ENCODE data around the gene GRK4. TPM values are rescaled to one million over a fixed set of nuclear protein-coding genes. Genes with fewer than 3 reads are reported as not detected.

GRK4 gene
- total RNA-seq, 1 donor from 2014 or later, result 4.0 TPM

GRCh38 chr4:3065551-3065950 lies 102.2 kb downstream of the GRK4 start:
- intact Hi-C loops (cut with micrococcal nuclease), result no loop called here

GRCh38 chr4:3066836-3067400 lies 103.5 kb downstream of the GRK4 start:
- intact Hi-C loops (cut with micrococcal nuclease), result no loop called here

DNA sequence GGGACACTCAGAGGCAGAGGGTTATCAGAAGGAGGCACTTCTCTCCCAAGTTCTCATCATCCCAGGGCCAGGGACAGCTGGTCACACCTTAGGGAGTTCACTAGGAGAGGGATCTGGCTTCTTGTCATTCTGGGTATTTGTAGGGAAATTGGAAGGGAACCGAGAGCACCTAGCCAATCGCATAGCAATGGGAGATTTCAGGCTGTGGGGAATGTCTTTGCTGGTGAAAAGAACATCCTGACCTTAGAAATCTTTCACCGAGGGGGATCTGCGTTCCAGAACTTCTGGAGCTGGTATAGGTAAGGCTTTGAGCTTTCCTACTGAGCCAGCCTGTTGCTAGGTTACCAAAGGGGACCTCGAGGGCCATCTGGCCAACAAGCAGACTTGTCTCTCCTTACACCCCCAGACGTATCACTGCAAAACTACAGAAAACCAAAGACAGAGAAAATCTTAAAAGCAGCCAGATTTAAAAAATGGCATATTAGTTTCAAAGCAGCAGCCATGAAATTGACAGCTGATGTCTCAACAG lies 104.2 kb downstream of the GRK4 start:
- intact Hi-C loops (cut with micrococcal nuclease), result no loop called here

GRCh38 chr4:3069661-3070199 lies 106.4 kb downstream of the GRK4 start:
- intact Hi-C loops (cut with micrococcal nuclease), result loop anchor here (5.0 to 10.0 kb wide), 4 partner anchors 605 to 1277 kb away; partner anchors contain the start of genes CFAP99, FGFR3, RNF4 and TMEM128

DNA sequence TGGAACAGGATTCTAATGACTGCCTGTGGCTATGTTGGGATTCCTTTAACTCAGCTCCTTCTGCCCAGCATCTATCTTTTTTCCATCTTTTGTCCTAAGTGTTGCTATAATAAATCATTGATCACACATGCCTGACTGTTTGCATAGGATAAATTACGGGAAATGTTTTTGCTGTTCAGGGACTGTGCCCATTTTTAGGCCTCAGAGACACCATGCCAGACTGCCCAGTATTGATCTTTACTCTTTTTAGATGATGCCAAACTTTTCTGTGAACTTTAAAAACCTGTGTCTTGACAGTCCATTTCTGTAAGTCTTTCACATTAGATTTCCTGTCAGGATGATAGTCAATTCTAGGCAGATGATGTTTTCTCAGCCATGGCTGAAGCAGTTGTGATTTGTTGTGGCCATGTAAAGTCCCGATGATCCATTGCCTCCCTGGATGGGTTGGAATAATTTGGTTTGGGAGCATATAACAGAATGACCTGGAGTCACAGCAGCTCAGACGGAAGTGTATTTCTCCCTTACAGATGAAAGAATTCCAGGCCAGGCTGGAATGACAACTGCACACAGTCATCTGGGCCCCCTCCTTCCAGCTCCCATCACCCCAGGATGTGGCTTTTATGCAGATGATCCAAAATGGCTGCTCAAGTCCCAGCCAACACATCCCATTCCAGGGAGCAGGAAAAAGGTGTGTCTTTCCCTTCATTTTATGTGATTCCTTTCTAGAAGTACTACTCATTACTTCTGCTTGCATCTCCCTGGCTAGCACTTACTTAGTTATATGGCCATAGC lies 107.5 kb downstream of the GRK4 start:
- intact Hi-C loops (cut with micrococcal nuclease), result loop anchor here (5.0 to 10.0 kb wide), 4 partner anchors 606 to 1279 kb away; partner anchors contain the start of genes CFAP99, FGFR3, RNF4 and TMEM128

- intact Hi-C loops (cut with micrococcal nuclease), result loop anchor here (5.0 to 10.0 kb wide), 4 partner anchors 607 to 1280 kb away; partner anchors contain the start of genes CFAP99, FGFR3, RNF4 and TMEM128
Measured at GRCh38 chr4:3071811-3072210, 108.4 kb downstream of the GRK4 start.

DNA sequence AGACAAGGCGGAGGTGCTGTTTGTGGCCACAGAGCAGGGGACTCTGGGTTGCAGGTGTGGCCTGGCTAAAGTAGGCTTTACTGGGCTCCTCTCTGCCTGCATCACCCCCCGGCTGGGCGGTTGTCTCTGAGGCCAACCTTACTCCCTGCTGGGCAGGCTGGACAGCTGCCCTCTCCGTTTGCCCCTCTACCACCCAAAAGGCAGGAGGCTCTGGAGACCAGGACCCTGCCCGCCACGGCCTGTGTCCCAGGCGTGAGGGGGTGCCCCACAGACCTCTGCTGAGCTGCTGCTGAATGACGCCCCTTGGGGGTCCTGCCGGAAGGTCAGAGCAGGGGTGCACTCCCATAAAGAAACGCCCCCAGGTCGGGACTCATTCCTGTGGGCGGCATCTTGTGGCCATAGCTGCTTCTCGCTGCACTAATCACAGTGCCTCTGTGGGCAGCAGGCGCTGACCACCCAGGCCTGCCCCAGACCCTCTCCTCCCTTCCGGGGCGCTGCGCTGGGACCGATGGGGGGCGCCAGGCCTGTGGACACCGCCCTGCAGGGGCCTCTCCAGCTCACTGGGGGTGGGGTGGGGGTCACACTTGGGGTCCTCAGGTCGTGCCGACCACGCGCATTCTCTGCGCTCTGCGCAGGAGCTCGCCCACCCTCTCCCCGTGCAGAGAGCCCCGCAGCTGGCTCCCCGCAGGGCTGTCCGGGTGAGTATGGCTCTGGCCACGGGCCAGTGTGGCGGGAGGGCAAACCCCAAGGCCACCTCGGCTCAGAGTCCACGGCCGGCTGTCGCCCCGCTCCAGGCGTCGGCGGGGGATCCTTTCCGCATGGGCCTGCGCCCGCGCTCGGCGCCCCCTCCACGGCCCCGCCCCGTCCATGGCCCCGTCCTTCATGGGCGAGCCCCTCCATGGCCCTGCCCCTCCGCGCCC lies 110.0 kb downstream of the GRK4 start:
- intact Hi-C loops (cut with micrococcal nuclease), result loop anchor here (1.0 to 10.0 kb wide), 11 partner anchors 26 to 1281 kb away; partner anchors contain the start of genes CFAP99, FAM193A, FGFR3 and GRK4

DNA sequence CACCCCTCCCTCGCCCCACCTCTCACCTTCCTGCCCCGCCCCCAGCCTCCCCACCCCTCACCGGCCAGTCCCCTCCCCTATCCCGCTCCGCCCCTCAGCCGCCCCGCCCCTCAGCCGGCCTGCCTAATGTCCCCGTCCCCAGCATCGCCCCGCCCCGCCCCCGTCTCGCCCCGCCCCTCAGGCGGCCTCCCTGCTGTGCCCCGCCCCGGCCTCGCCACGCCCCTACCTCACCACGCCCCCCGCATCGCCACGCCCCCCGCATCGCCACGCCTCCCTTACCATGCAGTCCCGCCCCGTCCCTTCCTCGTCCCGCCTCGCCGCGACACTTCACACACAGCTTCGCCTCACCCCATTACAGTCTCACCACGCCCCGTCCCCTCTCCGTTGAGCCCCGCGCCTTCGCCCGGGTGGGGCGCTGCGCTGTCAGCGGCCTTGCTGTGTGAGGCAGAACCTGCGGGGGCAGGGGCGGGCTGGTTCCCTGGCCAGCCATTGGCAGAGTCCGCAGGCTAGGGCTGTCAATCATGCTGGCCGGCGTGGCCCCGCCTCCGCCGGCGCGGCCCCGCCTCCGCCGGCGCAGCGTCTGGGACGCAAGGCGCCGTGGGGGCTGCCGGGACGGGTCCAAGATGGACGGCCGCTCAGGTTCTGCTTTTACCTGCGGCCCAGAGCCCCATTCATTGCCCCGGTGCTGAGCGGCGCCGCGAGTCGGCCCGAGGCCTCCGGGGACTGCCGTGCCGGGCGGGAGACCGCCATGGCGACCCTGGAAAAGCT lies 110.9 kb downstream of the GRK4 start, which contains the start of the genes HTT and HTT-AS:
Gene HTT, plus strand, starts transcription at position 604 of the 768 bp plus-strand sequence. Its CDS starts 145 bp downstream, at position 749.
Gene HTT-AS, minus strand, starts transcription at position 461 of the 768 bp plus-strand sequence.
- intact Hi-C loops (cut with micrococcal nuclease), result loop anchor here (1.0 to 10.0 kb wide), 11 partner anchors 27 to 1282 kb away; partner anchors contain the start of genes CFAP99, FAM193A, FGFR3 and GRK4

DNA sequence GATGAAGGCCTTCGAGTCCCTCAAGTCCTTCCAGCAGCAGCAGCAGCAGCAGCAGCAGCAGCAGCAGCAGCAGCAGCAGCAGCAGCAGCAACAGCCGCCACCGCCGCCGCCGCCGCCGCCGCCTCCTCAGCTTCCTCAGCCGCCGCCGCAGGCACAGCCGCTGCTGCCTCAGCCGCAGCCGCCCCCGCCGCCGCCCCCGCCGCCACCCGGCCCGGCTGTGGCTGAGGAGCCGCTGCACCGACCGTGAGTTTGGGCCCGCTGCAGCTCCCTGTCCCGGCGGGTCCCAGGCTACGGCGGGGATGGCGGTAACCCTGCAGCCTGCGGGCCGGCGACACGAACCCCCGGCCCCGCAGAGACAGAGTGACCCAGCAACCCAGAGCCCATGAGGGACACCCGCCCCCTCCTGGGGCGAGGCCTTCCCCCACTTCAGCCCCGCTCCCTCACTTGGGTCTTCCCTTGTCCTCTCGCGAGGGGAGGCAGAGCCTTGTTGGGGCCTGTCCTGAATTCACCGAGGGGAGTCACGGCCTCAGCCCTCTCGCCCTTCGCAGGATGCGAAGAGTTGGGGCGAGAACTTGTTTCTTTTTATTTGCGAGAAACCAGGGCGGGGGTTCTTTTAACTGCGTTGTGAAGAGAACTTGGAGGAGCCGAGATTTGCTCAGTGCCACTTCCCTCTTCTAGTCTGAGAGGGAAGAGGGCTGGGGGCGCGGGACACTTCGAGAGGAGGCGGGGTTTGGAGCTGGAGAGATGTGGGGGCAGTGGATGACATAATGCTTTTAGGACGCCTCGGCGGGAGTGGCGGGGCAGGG lies 111.7 kb downstream of the GRK4 start:
- intact Hi-C loops (cut with micrococcal nuclease), result loop anchor here (1.0 to 10.0 kb wide), 12 partner anchors 10 to 1283 kb away; partner anchors contain the start of genes CFAP99, FAM193A, FGFR3 and GRK4

DNA sequence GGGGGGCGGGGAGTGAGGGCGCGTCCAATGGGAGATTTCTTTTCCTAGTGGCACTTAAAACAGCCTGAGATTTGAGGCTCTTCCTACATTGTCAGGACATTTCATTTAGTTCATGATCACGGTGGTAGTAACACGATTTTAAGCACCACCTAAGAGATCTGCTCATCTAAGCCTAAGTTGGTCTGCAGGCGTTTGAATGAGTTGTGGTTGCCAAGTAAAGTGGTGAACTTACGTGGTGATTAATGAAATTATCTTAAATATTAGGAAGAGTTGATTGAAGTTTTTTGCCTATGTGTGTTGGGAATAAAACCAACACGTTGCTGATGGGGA lies 112.2 kb downstream of the GRK4 start:
- intact Hi-C loops (cut with micrococcal nuclease), result loop anchor here (1.0 to 10.0 kb wide), 5 partner anchors 10 to 833 kb away; partner anchors contain the start of genes CFAP99, HAUS3, POLN and RGS12

GRCh38 chr4:3077796-3078195 lies 114.4 kb downstream of the GRK4 start:
- intact Hi-C loops (cut with micrococcal nuclease), result loop anchor here (10.0 kb wide), 2 partner anchors 613 to 663 kb away; partner anchors contain the start of genes CFAP99, RNF4 and ZFYVE28

- intact Hi-C loops (cut with micrococcal nuclease), result loop anchor here (10.0 kb wide), 2 partner anchors 615 to 665 kb away; partner anchors contain the start of genes CFAP99, RNF4 and ZFYVE28
Measured at GRCh38 chr4:3079694-3080123, 116.3 kb downstream of the GRK4 start.

GRCh38 chr4:3082925-3083515 lies 119.6 kb downstream of the GRK4 start:
- intact Hi-C loops (cut with micrococcal nuclease), result no loop called here

DNA sequence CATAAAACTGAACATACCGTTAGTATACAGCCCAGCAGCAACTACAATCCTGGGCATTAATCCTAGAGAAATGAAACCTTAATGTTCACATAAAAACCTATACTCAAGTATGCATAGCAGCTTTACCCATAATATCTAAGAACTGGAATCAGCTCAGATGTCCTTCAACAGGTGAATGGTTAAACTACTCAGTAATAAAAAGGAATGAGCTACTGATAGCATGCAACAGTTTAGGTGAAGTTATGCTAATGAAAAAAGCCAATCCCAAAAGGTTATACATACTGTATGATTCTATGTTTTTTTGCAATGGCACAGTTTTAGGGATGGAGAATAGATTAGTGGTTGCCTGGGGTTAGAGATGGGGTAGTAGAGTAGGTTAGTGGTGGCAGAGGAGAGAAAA lies 120.4 kb downstream of the GRK4 start:
- intact Hi-C loops (cut with micrococcal nuclease), result no loop called here

DNA sequence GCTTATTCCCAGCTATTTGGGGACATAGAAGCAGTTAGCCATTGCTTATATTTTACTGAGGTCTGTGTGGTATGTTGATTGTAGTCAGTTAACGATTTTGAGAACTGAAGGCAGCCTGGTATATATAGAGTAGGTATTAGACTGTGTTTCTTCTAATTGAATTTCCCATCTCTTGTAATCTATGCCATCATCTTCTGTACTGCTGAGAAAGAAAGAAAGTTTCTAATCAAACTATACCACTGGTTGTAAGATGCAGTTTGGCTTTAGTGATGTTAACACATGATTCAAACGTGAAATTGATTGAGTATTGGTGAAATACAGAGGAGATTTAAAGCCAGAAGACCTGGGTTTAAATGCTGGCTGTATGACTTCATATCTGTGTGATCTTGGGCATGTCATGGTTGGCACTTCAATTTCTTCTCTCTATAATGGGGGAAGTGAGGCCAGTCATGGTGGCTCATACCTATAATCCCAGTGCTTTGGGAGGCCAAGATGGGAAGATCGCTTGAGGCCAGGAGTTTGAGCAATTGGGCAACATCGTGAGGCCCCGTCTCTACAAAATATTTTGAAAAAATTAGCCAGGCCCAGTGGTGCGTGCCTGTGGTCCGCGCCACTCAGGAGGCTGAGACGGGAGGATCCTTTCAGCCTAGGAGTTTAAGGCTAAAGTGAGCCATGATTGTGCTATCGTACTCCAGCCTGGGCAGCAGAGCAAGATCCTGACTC lies 122.7 kb downstream of the GRK4 start:
- intact Hi-C loops (cut with micrococcal nuclease), result loop anchor here (1.0 to 5.0 kb wide), 2 partner anchors 11 to 39 kb away; no protein-coding TSS in a partner anchor

- intact Hi-C loops (cut with micrococcal nuclease), result loop anchor here (5.0 kb wide), 1 partner anchor 40 kb away; no protein-coding TSS in a partner anchor
Measured at GRCh38 chr4:3087115-3087797, 123.9 kb downstream of the GRK4 start.

Data from T-helper 1 cell treated with Interleukin-12 subunit alpha and Interleukin-12 subunit beta and Interleukin-4 antibody, amounts not matched to agents 30 ng/mL and 1 ng/mL, for 36 hours (primary cell).